Measurements from ENCODE around the gene MAST4. TPM values are rescaled to one million over a fixed set of nuclear protein-coding genes. Genes with fewer than 3 reads are reported as not detected.

The MAST4 gene
- total RNA-seq, 2 donors from 2014 or later = 9.5 to 20.8 TPM

DNA sequence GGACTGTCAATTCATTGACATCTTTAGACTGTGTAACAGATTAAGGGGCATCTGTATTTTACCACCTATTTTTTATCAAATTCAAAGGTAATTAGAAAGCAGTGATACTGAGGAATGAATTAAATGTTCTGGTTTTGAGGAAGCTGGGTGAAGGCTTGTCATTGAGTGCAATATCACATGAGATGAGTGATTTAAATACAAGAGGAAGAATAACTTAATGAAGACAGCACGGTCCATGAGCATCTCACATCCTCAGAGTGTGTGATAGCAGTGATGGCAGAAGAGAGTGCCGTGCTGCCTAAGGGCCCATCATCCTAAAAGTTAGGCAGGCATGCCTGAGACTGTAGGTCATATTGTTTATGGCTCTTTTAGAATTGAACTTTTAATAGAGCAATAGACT is 263.3 kb downstream of the MAST4 start:
- no peaks in the 10 kb centered on the region for H3K4me1 ChIP-seq
- H3K4me3 ChIP-seq = no peak overlapping the region
- DNase-seq = no peak
- TF ChIP-seq, protein P1, sequence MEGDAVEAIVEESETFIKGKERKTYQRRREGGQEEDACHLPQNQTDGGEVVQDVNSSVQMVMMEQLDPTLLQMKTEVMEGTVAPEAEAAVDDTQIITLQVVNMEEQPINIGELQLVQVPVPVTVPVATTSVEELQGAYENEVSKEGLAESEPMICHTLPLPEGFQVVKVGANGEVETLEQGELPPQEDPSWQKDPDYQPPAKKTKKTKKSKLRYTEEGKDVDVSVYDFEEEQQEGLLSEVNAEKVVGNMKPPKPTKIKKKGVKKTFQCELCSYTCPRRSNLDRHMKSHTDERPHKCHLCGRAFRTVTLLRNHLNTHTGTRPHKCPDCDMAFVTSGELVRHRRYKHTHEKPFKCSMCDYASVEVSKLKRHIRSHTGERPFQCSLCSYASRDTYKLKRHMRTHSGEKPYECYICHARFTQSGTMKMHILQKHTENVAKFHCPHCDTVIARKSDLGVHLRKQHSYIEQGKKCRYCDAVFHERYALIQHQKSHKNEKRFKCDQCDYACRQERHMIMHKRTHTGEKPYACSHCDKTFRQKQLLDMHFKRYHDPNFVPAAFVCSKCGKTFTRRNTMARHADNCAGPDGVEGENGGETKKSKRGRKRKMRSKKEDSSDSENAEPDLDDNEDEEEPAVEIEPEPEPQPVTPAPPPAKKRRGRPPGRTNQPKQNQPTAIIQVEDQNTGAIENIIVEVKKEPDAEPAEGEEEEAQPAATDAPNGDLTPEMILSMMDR (IDR thresholded peaks at IDR 0.05) = no peak
- H3K9ac ChIP-seq (ENCODE audit: low read depth in 2 of 2, low read length in 2 of 2) = no peak overlapping the region
- H3K27me3 ChIP-seq = no peaks in the 10 kb centered on the region
- no peaks in the 10 kb centered on the region for H3K9me3 ChIP-seq
- H3K27ac ChIP-seq = no peak overlapping the region
- intact Hi-C loops (cut with DNase I) = no loop called here
- no peaks in the 10 kb centered on the region for H3K36me3 ChIP-seq

GRCh38 chr5:66860199-66860975 is 264.2 kb downstream of the MAST4 start:
- H3K36me3 ChIP-seq = no peaks in the 10 kb centered on the region
- no peaks in the 10 kb centered on the region for H3K9me3 ChIP-seq
- no peak overlapping the region for H3K9ac ChIP-seq (ENCODE audit: low read depth in 2 of 2, low read length in 2 of 2)
- no peak overlapping the region for H3K27ac ChIP-seq
- no peaks in the 10 kb centered on the region for H3K4me1 ChIP-seq
- H3K4me3 ChIP-seq = no peak overlapping the region
- intact Hi-C loops (cut with DNase I) = loop anchor here (5.0 kb wide), 1 partner anchor 48 kb away; no protein-coding TSS in a partner anchor
- TF ChIP-seq, protein P1 (IDR thresholded peaks at IDR 0.05) = no peak
- DNase-seq = no peak
- H3K27me3 ChIP-seq = no peaks in the 10 kb centered on the region

DNA sequence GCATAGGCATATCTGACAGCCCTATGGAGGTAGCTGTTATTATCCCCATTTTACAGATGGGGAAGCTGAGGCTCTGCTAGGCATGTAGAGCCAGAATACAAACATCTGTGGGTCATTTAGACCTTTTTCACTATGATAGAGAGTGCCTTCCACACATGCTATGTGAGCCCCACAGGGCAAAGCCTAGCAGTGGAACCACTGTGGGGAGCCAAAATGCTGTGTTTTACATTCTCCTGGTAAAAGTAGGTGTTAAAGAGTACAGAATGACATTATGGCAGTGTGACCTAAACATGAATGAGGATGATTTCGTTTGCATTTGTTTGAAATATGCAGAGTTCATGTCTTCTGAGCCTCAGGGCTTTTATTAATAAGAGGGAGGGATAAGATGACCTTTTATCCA is 265.2 kb downstream of the MAST4 start:
- Histone ChIP-seq H3K27ac (no peak overlapping the region), H3K9ac (ENCODE audit: low read depth in 2 of 2, low read length in 2 of 2) (no peak overlapping the region), H3K36me3 (no peaks in the 10 kb centered on the region), H3K27me3 (no peaks in the 10 kb centered on the region), H3K4me1 (no peaks in the 10 kb centered on the region), H3K9me3 (no peaks in the 10 kb centered on the region), H3K4me3 (no peak overlapping the region)
- TF ChIP-seq, protein P1 (IDR thresholded peaks at IDR 0.05) = no peak
- intact Hi-C loops (cut with DNase I) = loop anchor here (5.0 kb wide), 1 partner anchor 49 kb away; no protein-coding TSS in a partner anchor
- no peak for DNase-seq

- DNase-seq = no peak
- H3K9me3 ChIP-seq = no peaks in the 10 kb centered on the region
- H3K27me3 ChIP-seq = no peaks in the 10 kb centered on the region
- H3K9ac ChIP-seq (ENCODE audit: low read depth in 2 of 2, low read length in 2 of 2) = no peak overlapping the region
- H3K27ac ChIP-seq = no peak overlapping the region
- no peak overlapping the region for H3K4me3 ChIP-seq
- TF ChIP-seq, protein P1 (IDR thresholded peaks at IDR 0.05) = no peak
- no peaks in the 10 kb centered on the region for H3K4me1 ChIP-seq
- intact Hi-C loops (cut with DNase I) = loop anchor here (5.0 kb wide), 1 partner anchor 50 kb away; no protein-coding TSS in a partner anchor
- no peaks in the 10 kb centered on the region for H3K36me3 ChIP-seq
Observed at GRCh38 chr5:66862020-66862419, 265.8 kb downstream of the MAST4 start.

DNA sequence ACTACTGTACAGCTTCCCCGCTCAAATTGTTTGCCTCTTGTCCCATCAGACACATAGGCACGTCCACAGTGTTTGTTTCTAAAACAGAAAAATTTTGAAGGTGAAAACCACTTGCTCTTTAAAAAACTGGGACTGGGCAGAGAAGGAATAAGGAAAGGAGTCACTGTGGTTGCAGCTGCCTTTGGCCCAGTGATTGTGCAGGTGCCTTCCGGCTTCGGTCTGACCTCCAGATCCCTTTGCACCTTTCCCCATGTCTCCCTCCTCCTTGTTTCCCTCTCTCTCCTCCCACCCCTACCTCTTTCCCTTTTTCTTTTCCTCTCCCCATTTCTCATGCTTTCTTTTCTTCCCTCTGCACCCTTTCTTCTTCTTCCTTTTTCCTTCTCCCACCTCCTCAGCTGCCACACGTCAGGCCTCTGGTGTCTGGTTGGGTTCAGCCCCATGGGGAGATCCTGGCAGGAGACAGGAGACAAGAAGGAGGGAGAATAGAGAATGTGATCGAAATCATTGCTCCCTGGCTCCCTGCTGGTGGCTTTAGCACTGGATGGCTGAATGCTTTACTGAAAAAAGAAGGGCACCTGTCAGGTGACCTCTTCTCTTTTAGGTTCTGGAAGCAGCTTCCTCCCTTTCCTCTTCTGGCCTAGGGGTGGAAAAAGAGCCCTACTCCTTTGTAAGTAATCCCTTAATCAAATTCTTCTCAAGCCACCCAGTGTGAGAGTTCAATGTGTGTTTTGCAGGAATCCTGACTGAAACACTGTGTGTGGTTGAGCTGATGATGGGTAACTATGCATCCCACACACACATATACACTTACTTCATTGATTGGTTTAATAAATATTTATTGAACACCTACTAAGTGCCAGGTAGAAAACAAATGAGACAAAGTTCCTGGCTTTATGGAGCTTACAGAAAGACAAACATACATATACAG is 267.3 kb downstream of the MAST4 start:
- H3K36me3 ChIP-seq = no peaks in the 10 kb centered on the region
- H3K4me1 ChIP-seq = no peaks in the 10 kb centered on the region
- H3K27me3 ChIP-seq = no peaks in the 10 kb centered on the region
- no peak overlapping the region for H3K9ac ChIP-seq (ENCODE audit: low read depth in 2 of 2, low read length in 2 of 2)
- H3K4me3 ChIP-seq = no peak overlapping the region
- no peak overlapping the region for H3K27ac ChIP-seq
- TF ChIP-seq, protein P1 (IDR thresholded peaks at IDR 0.05) = no peak
- no peaks in the 10 kb centered on the region for H3K9me3 ChIP-seq
- intact Hi-C loops (cut with DNase I) = loop anchor here (5.0 kb wide), 1 partner anchor 51 kb away; no protein-coding TSS in a partner anchor
- DNase-seq = no peak
